T-cell (primary cell): Measurements from ENCODE around the gene ECI2. TPM values are rescaled to one million over a fixed set of nuclear protein-coding genes. Genes with fewer than 3 reads are reported as not detected.

Experiments
- ATAC-seq, 4 experiments: fragments of 200-7000 bp in 3 of 4; fragments of 150-1000 bp in 1 of 4; cut with Tn5 transposase; replicated peaks in 1 of 4; 1 replicate in 3 of 4; 2 replicates in 1 of 4; pipeline ENCODE4 v1.10.0; 2021; ENCODE audit warnings: moderate library complexity in 3 of 4, mild to moderate bottlenecking in 2 of 4, moderate number of reproducible peaks in 1 of 4
- CTCF ChIA-PET, 2 donors: fragments of 300-600 bp; sonication (Branson Sonifier 250); formaldehyde crosslinking; loops; one replicate each; lab custom pipeline; 2022; ENCODE audit warnings: antibody characterized with exemption in 2 of 2; lab: Charles Lee
- POLR2A ChIA-PET, 2 donors: fragments of 300-600 bp; sonication (Branson Sonifier 250); formaldehyde crosslinking; loops; one replicate each; lab custom pipeline; 2022; ENCODE audit warnings: antibody characterized with exemption in 2 of 2; lab: Charles Lee
- DNase-seq, 35 experiments: peaks; one replicate each; pipeline versions ENCODE4 v3.0.0 to v3.0.0-alpha.2; 2013 to 2023
- H3K27ac ChIP-seq: one replicate; pipeline ENCODE4 v1.5.1; 2013; ENCODE audit warnings: low read length
- H3K27me3 ChIP-seq, 2 experiments: replicated peaks in 1 of 2; 1 replicate in 1 of 2; 2 replicates in 1 of 2; pipeline versions ENCODE4 v1.6.1 to v1.7.0; 2013; ENCODE audit warnings: low read length in 1 of 2, mixed read lengths in 1 of 2; ENCODE audit not compliant: control insufficient read depth in 2 of 2, insufficient read depth in 2 of 2; ENCODE audit errors: extremely low read depth in 1 of 2
- H3K36me3 ChIP-seq, 2 donors: 1 replicate in 1 of 2; 2 replicates in 1 of 2; pipeline versions ENCODE4 v1.6.1 to v1.7.0; 2013; ENCODE audit warnings: low read length in 1 of 2; ENCODE audit not compliant: control insufficient read depth in 2 of 2, insufficient read depth in 1 of 2; ENCODE audit errors: extremely low read depth in 1 of 2
- H3K4me1 ChIP-seq, 2 experiments: 1 replicate in 1 of 2; 2 replicates in 1 of 2; pipeline versions ENCODE4 v1.6.1 to v1.7.0; 2013; ENCODE audit warnings: low read length in 2 of 2, mixed read lengths in 1 of 2; ENCODE audit not compliant: insufficient read depth in 2 of 2, control insufficient read depth in 1 of 2; ENCODE audit errors: extremely low read depth in 1 of 2
- H3K4me3 ChIP-seq, 2 donors: 1 replicate in 1 of 2; 2 replicates in 1 of 2; pipeline versions ENCODE4 v1.5.1 to v1.7.0; 2013; ENCODE audit warnings: mild to moderate bottlenecking in 2 of 2, low read length in 1 of 2, moderate library complexity in 1 of 2; ENCODE audit not compliant: control insufficient read depth in 1 of 2; ENCODE audit errors: extremely low read depth in 1 of 2
- H3K9me3 ChIP-seq: 2 replicates; pipeline ENCODE4 v1.7.0; 2013
- H3K27ac Mint-ChIP-seq, 2 donors: one replicate each; pipeline ENCODE4 v1.8.0; 2020 to 2021; ENCODE audit warnings: mild to moderate bottlenecking in 2 of 2, mixed read lengths in 2 of 2
- H3K27me3 Mint-ChIP-seq, 2 donors: one replicate each; pipeline ENCODE4 v1.8.0; 2021 to 2022; ENCODE audit warnings: mixed read lengths in 2 of 2
- H3K36me3 Mint-ChIP-seq: one replicate; pipeline ENCODE4 v1.8.0; 2021; ENCODE audit warnings: mixed read lengths
- H3K4me1 Mint-ChIP-seq, 3 donors: one replicate each; pipeline ENCODE4 v1.8.0; 2020 to 2022; ENCODE audit warnings: mixed read lengths in 3 of 3, mild to moderate bottlenecking in 1 of 3
- H3K4me3 Mint-ChIP-seq, 3 donors: one replicate each; pipeline ENCODE4 v1.8.0; 2020 to 2022; ENCODE audit warnings: mild to moderate bottlenecking in 3 of 3, mixed read lengths in 3 of 3, moderate library complexity in 3 of 3
- H3K9me3 Mint-ChIP-seq, 3 donors: one replicate each; pipeline ENCODE4 v1.8.0; 2020 to 2022; ENCODE audit warnings: mixed read lengths in 3 of 3
- WGBS: methylation state at CpG from one replicate; pipeline ENCODE4 v1.1.5; 2013; ENCODE audit warnings: missing lambda C conversion rate; ENCODE audit not compliant: insufficient coverage; 5-methylcytosine and 5-hydroxymethylcytosine counted together
- total RNA-seq, 35 experiments: library from RNA in 6 of 35; stranded (reverse) in 6 of 35; fragments of 120-200 nt in 1 of 35; gene quantifications; one replicate each; pipeline versions ENCODE4 v1.2.1 to v1.2.4 and lab custom pipeline; 2013 to 2026

The ECI2 gene
- total RNA-seq, 5 donors from 2014 or later (not counting 1 experiment from before 2014, with no cell fraction given), result 20.4 to 47.7 (median 36.5) TPM

- Mint-ChIP-seq H3K27ac (no peak overlapping the region), H3K27me3 (peaks cover 0 to 4% of the 10 kb centered on the region in 2 donors), H3K4me3 (no peak overlapping the region), H3K4me1 (no peaks in the 10 kb centered on the region), H3K36me3 (no peaks in the 10 kb centered on the region), H3K9me3 (no peaks in the 10 kb centered on the region)
- ChIA-PET CTCF (no interaction called here), POLR2A (no interaction called here)
- H3K4me1 ChIP-seq, result no peaks in the 10 kb centered on the region
- no peak overlapping the region for H3K4me3 ChIP-seq
- 94% methylated on average over 6 of the region's 6 CpGs for WGBS
- no peaks in the 10 kb centered on the region for H3K9me3 ChIP-seq
- DNase-seq (no peak), ATAC-seq (no peak)
- no peak overlapping the region for H3K27ac ChIP-seq
- peaks cover 0 to 5% of the 10 kb centered on the region in 2 experiments for H3K27me3 ChIP-seq
- no peaks in the 10 kb centered on the region for H3K36me3 ChIP-seq
Observed at GRCh38 chr6:4164456-4164855, 29.1 kb upstream of the ECI2 start.

GRCh38 chr6:4164117-4164442, 28.7 kb upstream of the ECI2 start:
- WGBS, result 92% methylated on average over 2 of the region's 4 CpGs
- H3K36me3 ChIP-seq, result no peaks in the 10 kb centered on the region
- ChIA-PET POLR2A (no interaction called here), CTCF (no interaction called here)
- H3K4me1 Mint-ChIP-seq, result no peaks in the 10 kb centered on the region
- peaks cover 0 to 5% of the 10 kb centered on the region in 2 experiments for H3K27me3 ChIP-seq
- no peak for ATAC-seq
- no peak overlapping the region for H3K27ac Mint-ChIP-seq
- no peak overlapping the region for H3K4me3 ChIP-seq
- H3K4me1 ChIP-seq, result no peaks in the 10 kb centered on the region
- H3K9me3 Mint-ChIP-seq, result no peaks in the 10 kb centered on the region
- H3K27me3 Mint-ChIP-seq, result peaks cover 0 to 4% of the 10 kb centered on the region in 2 donors
- H3K4me3 Mint-ChIP-seq, result no peak overlapping the region
- no peaks in the 10 kb centered on the region for H3K36me3 Mint-ChIP-seq
- H3K9me3 ChIP-seq, result no peaks in the 10 kb centered on the region
- no peak for DNase-seq
- no peak overlapping the region for H3K27ac ChIP-seq

GRCh38 chr6:4163408-4164116, 28.2 kb upstream of the ECI2 start:
- Histone ChIP-seq H3K27me3 (peaks cover 0 to 5% of the 10 kb centered on the region in 2 experiments), H3K4me3 (no peak overlapping the region), H3K36me3 (no peaks in the 10 kb centered on the region), H3K9me3 (no peaks in the 10 kb centered on the region), H3K4me1 (no peaks in the 10 kb centered on the region), H3K27ac (no peak overlapping the region)
- H3K9me3 Mint-ChIP-seq, result no peaks in the 10 kb centered on the region
- CTCF ChIA-PET, result no interaction called here
- H3K27ac Mint-ChIP-seq, result no peak overlapping the region
- ATAC-seq (no peak), DNase-seq (no peak)
- H3K36me3 Mint-ChIP-seq, result no peaks in the 10 kb centered on the region
- POLR2A ChIA-PET, result no interaction called here
- H3K27me3 Mint-ChIP-seq, result peaks cover 0 to 4% of the 10 kb centered on the region in 2 donors
- no peaks in the 10 kb centered on the region for H3K4me1 Mint-ChIP-seq
- H3K4me3 Mint-ChIP-seq, result no peak overlapping the region
- WGBS, result 86% methylated on average over 7 of the region's 10 CpGs

- H3K4me1 Mint-ChIP-seq, result no peaks in the 10 kb centered on the region
- no peak overlapping the region for H3K4me3 Mint-ChIP-seq
- no peak overlapping the region for H3K4me3 ChIP-seq
- DNase-seq (no peak), ATAC-seq (no peak)
- H3K27ac ChIP-seq, result no peak overlapping the region
- H3K36me3 Mint-ChIP-seq, result no peaks in the 10 kb centered on the region
- no peak overlapping the region for H3K27ac Mint-ChIP-seq
- peaks cover 0 to 5% of the 10 kb centered on the region in 2 donors for H3K27me3 Mint-ChIP-seq
- no peaks in the 10 kb centered on the region for H3K4me1 ChIP-seq
- H3K36me3 ChIP-seq, result no peaks in the 10 kb centered on the region
- no peaks in the 10 kb centered on the region for H3K9me3 ChIP-seq
- 20% methylated on average over 1 of the region's 1 CpG for WGBS
- peaks cover 0 to 5% of the 10 kb centered on the region in 2 experiments for H3K27me3 ChIP-seq
- ChIA-PET POLR2A (no interaction called here), CTCF (no interaction called here)
- H3K9me3 Mint-ChIP-seq, result no peaks in the 10 kb centered on the region
Observed at GRCh38 chr6:4162370-4162769, 27.0 kb upstream of the ECI2 start.

GRCh38 chr6:4159491-4159890, 24.1 kb upstream of the ECI2 start:
- Mint-ChIP-seq H3K4me3 (no peak overlapping the region), H3K9me3 (no peaks in the 10 kb centered on the region), H3K36me3 (no peaks in the 10 kb centered on the region), H3K27ac (no peak overlapping the region), H3K4me1 (peaks cover 3 to 4% (median 4%) of the 10 kb centered on the region in 3 donors), H3K27me3 (peaks cover 1 to 8% of the 10 kb centered on the region in 2 donors)
- Histone ChIP-seq H3K27ac (no peak overlapping the region), H3K4me3 (no peak overlapping the region), H3K9me3 (no peaks in the 10 kb centered on the region), H3K36me3 (no peaks in the 10 kb centered on the region), H3K4me1 (peaks cover 0 to 3% of the 10 kb centered on the region in 2 experiments), H3K27me3 (peaks cover 0 to 9% of the 10 kb centered on the region in 2 experiments)
- DNase-seq, result no peak
- ChIA-PET POLR2A (interaction anchor here in 1 of 2 donors (0.5 kb wide), 1 partner anchor 847 kb away, joined by 7 read pairs; no protein-coding TSS in a partner anchor), CTCF (interaction anchor here (0.7 to 1.1 kb wide), 2 partner anchors 13 to 30 kb away, joined by 3 read pairs; no protein-coding TSS in a partner anchor)
- no peak for ATAC-seq
- WGBS, result no CpG with 5 or more reads among the region's 7 CpGs

GRCh38 chr6:4157506-4157905, 22.1 kb upstream of the ECI2 start:
- Mint-ChIP-seq H3K36me3 (no peaks in the 10 kb centered on the region), H3K27me3 (peaks cover 1 to 8% of the 10 kb centered on the region in 2 donors), H3K4me3 (no peak overlapping the region), H3K4me1 (peaks cover 3 to 13% (median 4%) of the 10 kb centered on the region in 3 donors), H3K27ac (no peak overlapping the region), H3K9me3 (no peaks in the 10 kb centered on the region)
- Histone ChIP-seq H3K27me3 (peaks cover 0 to 11% of the 10 kb centered on the region in 2 experiments), H3K4me1 (peaks cover 0 to 3% of the 10 kb centered on the region in 2 experiments), H3K4me3 (no peak overlapping the region), H3K36me3 (no peaks in the 10 kb centered on the region), H3K27ac (no peak overlapping the region), H3K9me3 (no peaks in the 10 kb centered on the region)
- DNase-seq, result no peak
- ChIA-PET POLR2A (no interaction called here), CTCF (interaction anchor here (0.6 to 0.7 kb wide), 3 partner anchors 8 to 1778 kb away, joined by 3 to 7 read pairs (median 4); a partner anchor contains a TSS)
- WGBS, result 95% methylated on average over 4 of the region's 12 CpGs
- no peak for ATAC-seq
